Fibroblast of lung (primary cell): ENCODE results near the gene RFFL.

Source experiments
- EZH2 ChIP-seq: IDR thresholded peaks from 2 replicates; pipeline ENCODE4 v1.5.1; 2012; ENCODE audit warnings: low read length, control low read depth, mild to moderate bottlenecking; ENCODE audit errors: missing control alignments
- TF ChIP-seq, protein P1 (sequence below), 2 donors: IDR thresholded peaks in 1 of 2; conservative IDR thresholded peaks in 1 of 2; 1 replicate in 1 of 2; 2 replicates in 1 of 2; pipeline ENCODE4 v1.5.1; 2011 to 2012; ENCODE audit warnings: low read length in 2 of 2, control low read depth in 1 of 2, inconsistent platforms in 1 of 2, low read depth in 1 of 2, mild to moderate bottlenecking in 1 of 2

DNA sequence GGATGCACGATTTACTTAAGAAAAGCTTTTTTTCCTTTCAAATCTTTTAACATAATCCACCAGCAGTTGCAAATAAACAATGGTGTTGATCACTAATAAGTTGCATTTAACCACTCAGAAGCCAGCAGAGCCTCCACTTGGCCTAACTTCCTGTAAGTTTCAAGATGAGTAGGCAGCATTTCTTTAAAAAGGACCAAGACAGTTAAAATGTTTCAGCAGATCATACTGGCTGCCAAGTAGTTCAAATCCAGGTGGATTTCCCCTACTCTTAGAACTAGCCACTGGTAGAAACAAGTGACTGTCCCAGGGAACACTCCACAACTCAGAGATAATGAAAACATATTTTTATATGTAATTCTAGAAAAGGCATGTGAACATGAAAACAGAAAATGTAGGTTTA, 17.0 kb upstream of the RFFL start:
- TF ChIP-seq, protein P1, sequence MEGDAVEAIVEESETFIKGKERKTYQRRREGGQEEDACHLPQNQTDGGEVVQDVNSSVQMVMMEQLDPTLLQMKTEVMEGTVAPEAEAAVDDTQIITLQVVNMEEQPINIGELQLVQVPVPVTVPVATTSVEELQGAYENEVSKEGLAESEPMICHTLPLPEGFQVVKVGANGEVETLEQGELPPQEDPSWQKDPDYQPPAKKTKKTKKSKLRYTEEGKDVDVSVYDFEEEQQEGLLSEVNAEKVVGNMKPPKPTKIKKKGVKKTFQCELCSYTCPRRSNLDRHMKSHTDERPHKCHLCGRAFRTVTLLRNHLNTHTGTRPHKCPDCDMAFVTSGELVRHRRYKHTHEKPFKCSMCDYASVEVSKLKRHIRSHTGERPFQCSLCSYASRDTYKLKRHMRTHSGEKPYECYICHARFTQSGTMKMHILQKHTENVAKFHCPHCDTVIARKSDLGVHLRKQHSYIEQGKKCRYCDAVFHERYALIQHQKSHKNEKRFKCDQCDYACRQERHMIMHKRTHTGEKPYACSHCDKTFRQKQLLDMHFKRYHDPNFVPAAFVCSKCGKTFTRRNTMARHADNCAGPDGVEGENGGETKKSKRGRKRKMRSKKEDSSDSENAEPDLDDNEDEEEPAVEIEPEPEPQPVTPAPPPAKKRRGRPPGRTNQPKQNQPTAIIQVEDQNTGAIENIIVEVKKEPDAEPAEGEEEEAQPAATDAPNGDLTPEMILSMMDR (conservative IDR thresholded peaks at IDR 0.05 in 1 of 2, IDR thresholded peaks at IDR 0.05 in 1 of 2; ENCODE audit: low read depth in 1 of 2, low read length in 2 of 2), result no peak
- no peak for TF ChIP-seq EZH2
